ENCODE results near the gene ATPAF1.

The ATPAF1 gene

DNA sequence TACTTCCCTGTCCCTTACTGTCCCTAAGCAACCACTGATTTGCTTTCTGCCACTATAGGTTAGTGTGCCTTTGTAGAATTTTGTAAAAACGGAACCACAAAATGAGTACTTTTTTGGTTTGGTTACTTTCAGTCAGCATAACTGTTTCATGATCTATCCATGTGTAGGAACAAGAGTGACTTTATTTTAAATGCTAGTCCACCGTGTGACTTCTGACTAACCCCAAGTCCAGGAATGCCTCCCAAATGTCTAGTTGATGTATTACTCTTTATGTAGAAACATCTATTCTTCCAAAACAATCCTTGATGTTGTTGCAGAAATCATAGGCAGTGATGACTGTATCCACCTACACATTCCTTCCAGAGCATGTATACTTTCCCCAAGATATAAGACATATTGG is 21.3 kb downstream of the ATPAF1 start:
- DNase-seq, result peak; percentile 9

DNA sequence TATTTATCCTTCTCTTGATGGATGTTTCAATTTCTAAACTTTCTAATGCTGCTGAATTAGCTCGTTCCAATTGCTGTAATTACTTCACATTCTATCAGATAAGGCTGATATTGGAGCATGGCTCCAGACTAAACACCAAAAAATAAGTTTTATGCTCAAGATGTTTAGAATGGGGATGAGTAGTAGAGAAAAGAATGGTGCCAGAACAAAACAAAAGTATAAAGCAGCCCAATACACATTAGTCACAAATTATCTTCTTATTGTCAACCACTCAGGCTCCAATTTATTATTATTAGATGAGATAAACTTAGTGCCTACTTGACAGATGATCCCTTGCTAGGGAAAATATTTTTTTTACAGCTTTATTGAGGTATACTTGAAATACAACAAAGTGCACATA is 21.8 kb downstream of the ATPAF1 start:
- DNase-seq, result no peak

DNA sequence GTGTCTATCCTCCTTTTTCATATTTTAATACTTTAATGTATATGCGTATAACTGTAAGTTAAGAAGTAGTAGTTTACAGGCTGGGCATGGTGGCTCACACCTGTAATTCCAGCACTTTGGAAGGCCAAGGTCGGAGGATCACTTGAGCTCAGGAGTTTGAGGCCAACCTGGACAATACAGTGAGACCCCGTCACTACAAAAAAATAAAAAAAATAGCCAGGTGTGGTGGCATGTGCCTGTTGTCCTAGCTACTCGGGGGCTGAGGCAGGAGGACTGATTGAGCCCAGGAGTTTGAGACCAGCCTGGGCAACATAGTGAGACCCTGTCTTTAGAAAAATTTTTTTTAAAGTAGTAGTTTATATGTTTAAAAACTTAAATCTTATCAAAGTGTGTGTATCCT is 22.3 kb downstream of the ATPAF1 start:
- no peak for DNase-seq

DNA sequence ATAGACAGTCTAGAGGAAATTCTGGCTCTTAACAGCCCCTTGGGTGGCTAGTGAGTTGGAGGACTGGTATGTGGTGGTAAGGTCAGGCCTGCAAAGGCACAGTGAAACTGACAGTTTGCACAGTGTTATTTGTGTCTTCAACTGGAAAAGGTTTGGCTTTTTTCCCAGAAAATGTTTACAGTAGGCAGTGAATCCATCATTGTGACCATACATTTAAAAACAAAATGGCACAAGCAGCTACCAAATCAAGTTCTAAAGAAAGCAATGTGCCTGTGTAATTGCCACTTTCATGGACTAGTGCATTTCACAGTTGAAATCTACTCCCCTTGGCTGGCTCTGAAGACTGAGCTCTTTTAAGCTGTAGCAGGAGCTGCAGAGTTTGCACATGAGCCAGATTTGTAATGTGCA is 24.8 kb downstream of the ATPAF1 start:
- DNase-seq, result no peak

DNA sequence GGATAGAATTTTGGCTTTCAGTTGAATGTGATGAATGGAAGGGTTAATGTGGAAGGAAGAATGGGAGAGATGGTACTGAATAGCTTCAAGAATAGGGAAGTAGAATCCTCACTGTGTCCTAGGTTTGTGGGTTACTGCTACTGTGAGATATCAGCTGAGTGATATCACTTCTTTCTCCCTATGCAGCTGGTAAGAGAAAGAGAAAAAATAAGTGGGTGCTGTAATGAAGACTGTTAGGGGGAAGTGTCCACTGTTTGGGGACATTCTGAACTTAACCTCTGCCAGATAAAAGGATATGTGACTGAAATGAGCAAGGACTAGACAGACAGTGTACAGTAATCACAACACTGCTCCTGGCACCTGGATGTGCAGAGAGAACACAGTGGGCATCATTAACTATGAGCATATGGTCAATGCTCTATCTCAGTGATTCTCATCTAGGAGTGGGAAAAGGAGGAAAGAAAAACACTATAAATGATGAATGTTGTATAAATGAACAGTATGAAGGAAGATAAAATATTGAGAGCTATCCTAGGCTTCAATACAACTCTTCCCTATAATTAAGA is 26.0 kb downstream of the ATPAF1 start:
- no peak for DNase-seq

DNA sequence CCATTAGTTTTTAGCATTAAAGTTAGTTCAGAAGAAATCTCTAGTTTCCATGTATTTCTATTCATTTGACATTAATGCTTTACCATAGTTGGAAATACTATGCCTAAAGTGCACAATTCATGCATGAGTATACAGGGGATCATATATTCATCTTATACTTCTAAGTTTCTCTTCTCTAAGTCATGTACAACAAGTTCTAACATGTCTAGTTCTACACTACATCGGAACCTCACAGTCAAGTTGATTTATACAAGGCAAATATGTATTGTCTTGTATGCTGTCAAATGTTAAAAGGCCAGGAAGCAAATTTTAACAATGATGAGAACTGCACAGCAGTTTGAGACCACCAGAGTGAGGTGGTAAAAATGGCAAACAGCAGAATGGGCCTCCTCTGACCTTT is 28.6 kb downstream of the ATPAF1 start:
- DNase-seq, result no peak

DNA sequence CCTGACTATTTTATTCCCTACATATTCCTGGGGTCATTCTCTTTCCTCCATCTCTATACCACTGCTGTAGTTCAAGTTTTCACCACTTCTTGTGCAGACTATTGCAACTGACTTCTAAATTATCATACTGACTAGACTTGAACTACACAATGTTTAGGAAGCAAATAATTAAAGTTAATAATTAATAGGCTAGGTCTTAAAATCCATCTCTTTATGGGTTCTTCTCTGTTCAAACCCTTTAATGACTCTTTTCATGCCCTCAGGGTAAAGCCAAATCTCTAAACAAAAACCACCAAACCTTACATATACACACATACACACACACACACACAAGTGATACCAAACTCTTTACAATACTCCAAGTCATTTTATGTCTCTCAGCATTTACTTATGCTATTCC is 29.2 kb downstream of the ATPAF1 start:
- DNase-seq, result no peak

DNA sequence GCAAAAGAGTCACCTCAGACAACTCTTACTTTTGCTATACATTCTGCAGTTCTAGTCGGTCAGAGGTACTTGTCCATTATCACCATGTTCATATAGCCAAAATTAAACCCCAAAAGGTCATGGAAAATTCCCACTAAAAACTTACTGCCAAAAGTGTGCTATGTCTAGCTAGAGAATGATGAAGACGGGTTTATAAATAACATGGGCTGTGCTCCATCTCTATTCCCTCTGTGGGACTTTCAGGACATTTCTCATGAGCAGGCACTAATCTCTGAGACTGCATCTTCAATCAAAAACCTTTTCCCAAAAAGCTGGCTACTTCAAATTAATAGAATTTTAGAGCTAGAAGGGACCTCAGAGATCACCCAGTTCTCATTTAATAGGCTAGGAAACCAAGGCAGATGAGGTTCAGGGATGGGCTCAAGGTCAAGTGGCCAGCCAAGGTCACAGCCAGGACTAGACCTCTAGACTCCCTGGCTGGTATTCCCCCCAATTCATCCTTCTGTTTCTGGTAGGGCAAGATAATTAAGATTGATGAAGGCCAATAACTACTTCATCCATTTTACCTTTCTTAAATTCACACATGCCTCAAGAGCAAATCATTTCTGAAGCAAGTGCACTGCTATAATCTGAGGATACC is 30.6 kb downstream of the ATPAF1 start:
- DNase-seq, result no peak

DNA sequence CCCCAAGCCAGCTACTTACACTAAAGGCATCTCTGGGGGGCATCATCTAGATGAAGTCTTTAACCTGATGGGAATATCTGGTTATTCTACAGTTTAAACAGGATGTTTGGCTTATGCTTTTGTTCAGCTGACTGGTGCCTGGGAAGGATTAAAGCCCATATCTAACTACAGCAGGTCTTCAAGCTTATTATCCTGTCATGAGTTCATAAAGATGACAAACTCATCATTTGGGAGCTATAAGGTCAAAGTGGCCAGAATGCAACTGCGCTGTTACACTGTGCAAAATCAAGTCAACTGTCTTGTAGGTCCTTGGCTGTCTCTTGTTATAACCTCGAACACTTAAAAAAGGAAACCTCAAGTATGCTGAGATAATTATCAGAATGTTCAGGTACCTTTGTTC is 33.0 kb downstream of the ATPAF1 start:
- no peak for DNase-seq

DNA sequence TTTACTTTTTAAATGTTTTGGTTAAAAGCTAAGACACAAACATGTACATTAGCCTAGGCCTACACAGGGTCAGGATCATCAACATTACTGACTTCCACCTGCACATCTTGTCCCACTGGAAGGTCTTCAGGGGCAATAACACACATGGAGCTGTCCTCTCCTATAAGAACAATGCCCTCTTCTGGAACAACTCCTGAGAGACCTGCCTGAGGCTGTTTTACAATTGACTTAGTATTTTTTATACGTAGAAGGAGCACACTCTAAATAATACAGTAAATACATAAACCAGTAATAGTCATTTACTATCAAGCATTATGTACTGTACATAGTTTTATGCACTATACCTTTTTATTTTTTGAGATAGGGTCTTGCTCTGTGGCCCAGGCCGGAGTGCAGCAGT is 37.4 kb downstream of the ATPAF1 start:
- DNase-seq, result no peak

DNA sequence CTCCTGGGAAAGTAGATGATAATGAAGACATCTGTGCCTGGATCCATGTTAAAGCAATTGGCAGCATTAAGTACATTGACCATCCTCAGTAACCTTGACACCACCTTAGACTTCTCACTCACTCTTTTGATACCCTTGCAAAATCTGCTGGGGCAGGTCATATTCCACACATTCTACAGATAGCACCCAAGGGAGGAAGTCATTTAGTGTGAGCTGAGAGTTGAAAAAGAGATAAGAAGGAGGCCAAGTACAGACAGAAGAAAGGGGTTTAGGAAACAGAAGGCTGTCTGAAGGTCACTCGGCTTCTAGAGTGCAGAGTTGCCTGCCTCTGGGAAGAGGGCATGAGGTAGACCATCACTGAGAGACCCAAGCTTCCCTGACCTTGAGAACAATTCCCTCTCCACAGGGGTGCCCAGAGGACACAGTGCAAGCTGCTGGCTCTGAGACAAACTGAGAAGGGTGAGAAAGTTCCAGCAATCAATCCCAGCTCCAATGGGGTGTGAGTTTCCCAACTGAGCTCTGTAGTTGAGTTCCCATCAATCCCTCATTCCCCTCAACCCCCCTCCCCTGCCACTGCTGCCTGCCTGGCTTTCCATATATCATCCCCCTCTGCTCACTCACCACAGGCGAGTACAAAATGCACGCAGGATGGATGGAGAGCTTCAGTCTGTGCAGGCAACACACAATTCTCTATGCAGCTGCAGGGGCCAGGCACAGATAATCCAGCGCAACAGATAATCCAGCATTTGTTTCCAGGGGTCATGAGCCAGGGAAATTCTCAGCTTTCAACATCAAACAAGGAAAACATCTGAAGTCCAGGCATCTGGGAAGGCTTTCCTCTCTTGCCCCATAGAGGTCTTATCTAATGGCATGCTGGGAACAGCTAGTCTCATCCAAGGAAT is 44.2 kb downstream of the ATPAF1 start:
- DNase-seq, result no peak

DNA sequence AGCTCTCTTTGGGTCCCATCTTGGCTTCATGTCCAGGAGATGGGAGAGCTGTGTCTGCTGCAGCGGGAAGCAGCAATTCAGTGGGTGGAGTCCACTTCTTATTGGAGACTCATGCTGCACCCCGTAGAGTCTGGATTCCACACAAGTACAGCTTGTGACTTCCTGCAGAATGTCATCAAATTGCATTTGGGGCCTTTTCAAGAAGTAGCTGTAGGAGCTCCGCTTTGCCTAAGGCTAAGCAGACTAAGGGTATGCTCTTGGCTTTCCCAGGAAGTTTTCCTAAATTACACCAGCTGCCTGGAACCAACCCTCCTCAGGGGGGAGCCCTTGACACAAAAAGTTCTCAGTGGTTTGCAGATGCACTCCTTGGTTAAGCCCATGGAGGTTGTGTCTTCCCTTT is 45.8 kb downstream of the ATPAF1 start:
- DNase-seq, result no peak

DNA sequence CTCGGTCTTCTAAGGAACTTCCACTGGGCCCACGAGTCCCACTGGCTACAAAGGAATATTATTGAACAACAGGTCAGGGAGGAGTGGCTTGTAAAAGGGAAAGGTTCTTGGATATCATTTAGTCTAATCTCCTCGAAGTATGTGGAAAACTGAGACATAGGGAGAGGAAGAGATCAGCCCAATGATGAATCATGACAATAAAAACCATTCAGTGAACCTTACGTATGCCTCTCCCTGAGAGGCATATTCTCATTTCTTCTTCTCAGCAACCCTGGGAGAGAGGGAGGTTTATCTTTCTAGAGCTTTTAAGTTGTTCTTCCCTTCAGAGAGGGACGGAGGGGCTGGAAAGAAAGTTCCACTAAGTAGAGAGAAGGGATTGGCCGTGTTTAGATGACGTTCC is 46.2 kb downstream of the ATPAF1 start:
- no peak for DNase-seq

DNA sequence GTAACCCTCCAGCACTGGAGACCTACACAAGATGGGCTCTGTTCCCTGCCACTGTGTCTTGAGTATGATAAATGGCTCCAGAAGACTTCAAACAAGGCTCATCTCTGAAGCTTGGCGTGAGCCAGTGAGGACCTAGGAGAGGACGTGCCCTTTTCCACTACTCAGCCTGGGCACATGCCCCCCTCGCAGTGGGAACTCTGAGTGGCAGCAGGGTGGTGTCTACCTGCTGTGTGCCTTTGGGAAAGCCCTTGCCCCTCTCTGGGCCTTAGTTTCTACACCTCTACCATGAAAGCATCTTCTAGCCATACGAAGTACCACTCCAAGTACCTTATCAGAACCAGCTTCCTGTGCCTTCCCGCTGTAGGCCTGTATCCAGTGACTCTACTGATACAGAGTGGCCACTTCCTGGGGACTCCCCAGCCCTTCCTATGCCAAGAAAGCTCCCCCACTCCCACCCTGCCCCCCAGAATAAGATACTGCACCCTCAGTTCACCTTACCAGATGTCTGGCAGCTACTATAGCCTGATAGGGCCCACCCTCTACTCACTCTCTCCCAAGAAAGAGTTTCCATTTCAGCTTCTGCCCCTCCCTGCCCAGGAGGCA is 48.4 kb downstream of the ATPAF1 start:
- DNase-seq, result no peak

DNA sequence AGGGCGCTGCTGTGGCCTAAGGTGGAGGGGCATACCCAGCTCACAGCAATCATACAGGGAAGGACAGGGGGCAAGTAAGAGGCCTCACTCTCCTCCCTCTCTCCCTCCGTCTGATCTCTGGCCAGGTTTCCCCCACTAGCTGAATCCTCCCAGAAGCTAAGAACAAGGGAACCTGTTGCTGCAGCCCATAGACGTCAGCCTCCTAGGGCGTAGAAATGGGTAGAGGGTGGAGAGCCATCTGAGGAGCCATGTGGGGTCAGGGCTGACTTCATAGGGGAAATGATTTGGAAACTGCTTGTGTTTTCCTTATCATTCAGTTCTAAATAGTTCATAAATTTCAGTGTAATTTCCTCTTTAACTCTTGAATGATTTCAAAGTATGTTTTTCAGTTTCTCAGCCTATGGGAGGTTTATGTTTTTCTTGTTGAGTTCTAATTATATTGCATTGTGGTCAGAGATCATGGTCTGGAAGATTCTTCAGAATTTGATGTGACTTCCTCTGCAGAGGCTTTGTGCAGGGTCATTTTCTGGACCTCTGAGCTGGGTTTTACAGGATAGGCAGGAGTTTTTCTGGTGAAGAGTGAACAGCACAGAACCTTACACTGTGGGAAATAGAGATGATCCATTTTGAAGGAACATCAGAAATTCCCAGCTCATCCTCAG is 49.3 kb downstream of the ATPAF1 start:
- no peak for DNase-seq

DNA sequence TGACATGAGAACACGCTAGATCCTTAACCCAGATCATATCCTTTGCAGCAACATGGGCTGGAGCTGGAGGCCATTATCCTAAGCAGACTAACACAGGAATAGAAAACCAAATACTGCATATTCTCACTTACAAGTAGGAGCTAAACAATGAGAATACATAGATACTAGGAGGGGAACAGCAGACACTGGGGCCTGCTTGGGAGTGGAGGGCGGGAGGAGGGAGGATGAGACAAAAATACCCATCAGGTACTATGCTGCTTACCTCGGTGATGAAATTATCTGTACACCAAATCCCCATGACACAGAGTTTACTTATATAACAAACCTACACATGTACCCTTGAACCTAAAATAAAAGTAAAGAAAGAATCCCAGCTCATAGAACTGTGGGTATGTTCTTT is 50.3 kb downstream of the ATPAF1 start:
- no peak for DNase-seq

DNA sequence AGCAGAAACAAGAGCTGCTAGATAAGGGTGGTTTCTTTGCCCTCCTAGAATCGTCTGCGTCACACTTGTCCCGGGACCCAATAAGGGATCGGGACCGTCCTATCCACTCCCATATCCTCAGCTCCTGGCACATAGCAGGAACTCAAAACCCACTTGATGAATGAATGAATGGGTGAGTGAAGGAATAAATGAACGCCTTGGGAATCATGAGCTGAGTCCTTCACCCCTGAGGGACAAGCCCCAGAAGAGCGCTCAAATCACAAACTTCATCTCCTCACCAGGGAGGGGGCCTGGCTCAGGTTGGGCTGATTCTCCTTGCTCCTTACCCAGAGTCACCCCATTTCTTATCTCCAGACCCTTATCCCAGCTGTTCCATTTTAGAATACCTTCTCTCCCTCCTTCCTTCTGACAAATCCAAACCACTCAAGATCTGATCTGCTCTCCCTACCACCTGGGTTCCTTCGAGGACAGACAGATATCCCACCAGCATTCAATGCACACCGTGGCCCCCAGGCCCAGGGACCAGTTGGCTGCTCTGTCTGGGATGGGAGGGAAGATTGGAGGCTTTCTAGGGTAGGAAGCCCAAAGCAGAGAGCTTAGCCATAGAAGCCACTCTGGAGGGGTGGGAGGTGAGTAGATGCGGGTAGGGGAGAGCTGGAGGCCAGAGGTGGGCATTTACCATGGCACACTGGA is 50.9 kb downstream of the ATPAF1 start:
- DNase-seq, result no peak

DNA sequence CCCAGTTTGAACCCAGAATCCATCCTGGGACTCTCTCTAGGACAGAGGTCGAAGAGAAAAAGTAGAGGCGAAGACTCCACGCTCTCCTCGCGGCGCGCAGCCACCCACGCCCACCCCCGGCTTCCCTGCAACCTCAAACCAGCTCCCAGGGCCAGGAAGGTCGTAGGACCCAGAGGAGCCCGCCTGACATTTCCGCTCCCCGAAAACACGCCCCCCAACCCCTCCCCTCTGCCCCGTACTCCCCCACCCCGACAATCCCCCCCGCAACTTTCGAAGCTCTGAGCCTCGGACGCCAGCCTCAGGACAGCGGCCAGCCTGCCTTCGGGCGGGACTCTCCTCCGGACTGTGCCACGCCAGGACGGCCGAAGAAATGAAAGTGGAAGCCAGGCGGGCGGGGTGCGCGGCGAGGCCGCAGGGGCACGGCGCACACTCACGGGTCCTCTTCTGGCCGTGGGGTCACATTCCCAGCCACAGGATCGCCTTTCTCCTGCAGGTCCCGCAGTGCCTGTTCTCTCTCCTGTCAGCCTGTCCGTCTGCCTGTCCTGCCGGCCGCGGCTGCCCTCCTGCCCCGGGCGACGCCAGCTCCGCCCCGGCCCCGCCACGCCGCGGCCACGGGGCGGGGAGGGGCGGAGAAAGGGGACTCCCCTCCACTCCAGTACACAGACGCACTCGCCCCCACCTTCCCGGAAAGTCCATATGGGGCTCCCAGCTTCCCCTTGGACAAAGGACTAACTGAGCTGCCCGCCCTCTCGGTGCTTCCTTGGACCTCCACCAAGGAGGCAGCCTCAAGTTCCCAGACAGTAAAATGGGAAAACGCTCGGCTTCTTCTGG is 51.7 kb downstream of the ATPAF1 start, which contains the start of gene MOB3C:
Gene MOB3C, minus strand, starts transcription at position 535 of the 831 bp plus-strand sequence. CDS start 3,490 bp downstream, outside the sequence.
- peak; percentile 69 for DNase-seq

DNA sequence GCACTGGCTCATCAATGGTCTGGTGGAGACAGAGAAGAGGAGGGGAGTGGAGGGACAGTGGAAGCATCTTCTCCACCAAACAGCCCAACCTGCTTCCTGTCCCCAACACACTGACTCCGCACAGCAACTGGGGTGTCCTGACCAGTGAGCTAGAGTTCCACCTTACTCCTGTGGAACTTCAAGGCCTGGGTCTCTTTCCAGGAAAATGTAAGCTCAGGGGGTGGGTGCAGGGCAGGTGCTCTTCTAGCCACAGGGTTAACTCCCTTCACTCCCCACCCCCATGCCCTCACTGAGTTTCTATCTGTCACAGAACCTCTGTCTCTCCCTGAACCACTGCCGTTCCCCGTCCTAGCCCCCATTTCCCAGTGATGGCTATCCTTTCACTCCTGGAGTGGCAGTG is 52.4 kb downstream of the ATPAF1 start:
- peak; percentile 18 for DNase-seq

DNA sequence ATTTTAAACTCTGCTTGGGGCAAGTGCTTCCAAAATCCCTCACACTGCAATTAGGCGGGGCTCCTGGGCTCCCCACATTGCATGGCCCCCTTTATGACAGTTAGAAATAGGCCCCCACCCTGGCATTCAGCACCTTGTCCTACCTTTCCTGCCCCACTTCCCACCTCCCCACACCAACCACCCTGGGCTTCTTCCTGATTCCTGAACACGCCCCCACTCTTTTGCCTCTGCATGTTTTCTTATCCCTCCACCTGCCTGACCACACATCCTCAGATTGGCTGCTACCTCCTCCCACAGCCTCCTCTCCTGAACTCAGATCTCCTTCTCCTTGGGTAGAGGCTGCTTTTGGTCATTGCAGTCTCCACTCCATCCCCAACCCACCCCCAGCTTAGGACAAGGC is 53.1 kb downstream of the ATPAF1 start:
- DNase-seq, result no peak

DNA sequence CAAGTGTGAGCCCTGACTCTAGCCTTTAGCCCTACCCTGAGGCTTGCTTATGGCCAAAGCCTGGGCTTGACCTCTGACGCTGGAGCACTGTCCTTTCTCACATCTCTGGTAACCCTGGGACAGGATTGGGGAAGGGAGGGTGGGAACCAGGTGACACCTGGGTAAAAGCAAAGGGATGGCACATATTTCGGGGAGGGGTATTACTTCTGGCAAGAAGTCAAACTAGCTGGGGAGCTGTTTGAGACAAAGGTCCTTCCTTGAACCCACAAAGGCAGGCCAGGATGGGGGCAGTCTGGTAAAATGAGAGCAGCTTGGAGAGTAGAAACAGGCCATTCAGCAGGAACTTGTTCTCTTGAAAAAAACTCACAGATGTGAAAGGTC is 53.6 kb downstream of the ATPAF1 start:
- no peak for DNase-seq
